HG03442 (cell line): ENCODE measurements around the gene ZNF503.
"Not testable (repeated sequence)": the region's sequence is repeated elsewhere in the genome, so short reads cannot be mapped to it uniquely, and the experiment has no call there.

Source experiments
- ATAC-seq: cut with Tn5 transposase; IDR thresholded peaks from one replicate; pipeline ENCODE4 v1.9.1; 2021; ENCODE audit warnings: mild to moderate bottlenecking, moderate library complexity; ENCODE audit not compliant: unreplicated experiment

Gene ZNF503

GRCh38 chr10:75395932-75396630 lies 5.5 kb downstream of the ZNF503 start:
- ATAC-seq: no peak

GRCh38 chr10:75395066-75395931 lies 6.3 kb downstream of the ZNF503 start:
- ATAC-seq: no peak

- no peak for ATAC-seq
These were observed 7.3 kb downstream of the ZNF503 start for GRCh38 chr10:75394221-75394620.

GRCh38 chr10:75392744-75393143 lies 8.8 kb downstream of the ZNF503 start:
- no peak for ATAC-seq

GRCh38 chr10:75392271-75392670 lies 9.3 kb downstream of the ZNF503 start:
- ATAC-seq: no peak

- ATAC-seq: no peak
These were observed 11.4 kb downstream of the ZNF503 start for GRCh38 chr10:75390178-75390577.

- ATAC-seq: no peak
These were observed 13.5 kb downstream of the ZNF503 start for GRCh38 chr10:75388082-75388481.

- ATAC-seq: no peak
These were observed 15.4 kb downstream of the ZNF503 start for GRCh38 chr10:75386128-75386527.

- no peak for ATAC-seq
These were observed 21.7 kb downstream of the ZNF503 start for GRCh38 chr10:75379817-75380216.

GRCh38 chr10:75379212-75379724 lies 22.3 kb downstream of the ZNF503 start:
- ATAC-seq: no peak

- no peak for ATAC-seq
These were observed 23.2 kb downstream of the ZNF503 start for GRCh38 chr10:75378379-75378778.

- ATAC-seq: no peak
These were observed 23.7 kb downstream of the ZNF503 start for GRCh38 chr10:75377869-75378268.

GRCh38 chr10:75375838-75376237 lies 25.7 kb downstream of the ZNF503 start:
- ATAC-seq: peak; percentile 84

GRCh38 chr10:75371010-75371409 lies 30.6 kb downstream of the ZNF503 start:
- ATAC-seq: no peak

- ATAC-seq: not testable (repeated sequence)
These were observed 31.7 kb downstream of the ZNF503 start for GRCh38 chr10:75369838-75370237.

GRCh38 chr10:75367901-75368300 lies 33.7 kb downstream of the ZNF503 start:
- no peak for ATAC-seq

GRCh38 chr10:75367021-75367487 lies 34.5 kb downstream of the ZNF503 start:
- ATAC-seq: no peak

- no peak for ATAC-seq
These were observed 38.1 kb downstream of the ZNF503 start for GRCh38 chr10:75363431-75363830.

- ATAC-seq: not testable (repeated sequence)
These were observed 41.7 kb downstream of the ZNF503 start for GRCh38 chr10:75359876-75360275.

GRCh38 chr10:75358835-75359421 lies 42.6 kb downstream of the ZNF503 start:
- no peak for ATAC-seq

GRCh38 chr10:75358132-75358531 lies 43.4 kb downstream of the ZNF503 start:
- ATAC-seq: no peak
